Activated CD8-positive, alpha-beta T cell treated with anti-CD3 and anti-CD28 coated beads for 36 hours (primary cell): ENCODE results near the gene SASH1. TPM values are rescaled to one million over a fixed set of nuclear protein-coding genes. Genes with fewer than 3 reads are reported as not detected.
A peak's percentile ranks its signal among the peaks of the same experiment; 100 is the strongest.

ENCODE experiments used
- ATAC-seq: fragments of 200-7000 bp; cut with Tn5 transposase; one replicate; pipeline ENCODE4 v1.10.0; 2021; ENCODE audit warnings: mild to moderate bottlenecking, moderate library complexity
- CTCF ChIA-PET: fragments of 350-600 bp; sonication (Branson Sonifier 250); formaldehyde crosslinking; loops from one replicate; lab custom pipeline; 2021; ENCODE audit warnings: antibody characterized with exemption; lab: Charles Lee
- POLR2A ChIA-PET: fragments of 350-600 bp; sonication (Branson Sonifier 250); formaldehyde crosslinking; loops from one replicate; lab custom pipeline; 2021; ENCODE audit warnings: antibody characterized with exemption; lab: Charles Lee
- DNase-seq: peaks from one replicate; pipeline ENCODE4 v3.0.0-alpha.2; 2020
- H3K27ac Mint-ChIP-seq: one replicate; pipeline ENCODE4 v1.8.0; 2021; ENCODE audit warnings: mild to moderate bottlenecking, mixed read lengths
- H3K27me3 Mint-ChIP-seq: one replicate; pipeline ENCODE4 v1.8.0; 2021; ENCODE audit warnings: mixed read lengths
- H3K36me3 Mint-ChIP-seq: one replicate; pipeline ENCODE4 v1.8.0; 2021; ENCODE audit warnings: low read depth, mixed read lengths
- H3K4me1 Mint-ChIP-seq: one replicate; pipeline ENCODE4 v1.8.0; 2021; ENCODE audit warnings: low read depth, mixed read lengths
- H3K4me3 Mint-ChIP-seq: one replicate; pipeline ENCODE4 v1.8.0; 2021; ENCODE audit warnings: mild to moderate bottlenecking, moderate library complexity, mixed read lengths
- H3K9me3 Mint-ChIP-seq: one replicate; pipeline ENCODE4 v1.8.0; 2021; ENCODE audit warnings: mixed read lengths
- CTCF ChIP-seq: fragments of 200-600 bp; IDR thresholded peaks from one replicate; pipeline ENCODE4 v1.8.0; 2022; ENCODE audit warnings: antibody characterized with exemption, mild to moderate bottlenecking
- intact Hi-C: fragments of 100-400 bp; cut with micrococcal nuclease; formaldehyde crosslinking; loops from one replicate; pipeline ENCODE4 v1.10.0; 2022
- total RNA-seq, 2 experiments: library from RNA; stranded (reverse); gene quantifications; one replicate each; pipeline ENCODE4 v1.2.3, GENCODE V29; 2021

SASH1 gene
- total RNA-seq, 2 experiments from 2014 or later, result 0.04 to 0.05 TPM

GRCh38 chr6:148460876-148461646, 118.4 kb downstream of the SASH1 start:
- H3K4me3 Mint-ChIP-seq, result no peak overlapping the region
- ChIA-PET POLR2A (no interaction called here), CTCF (interaction anchor here (1.1 kb wide), 1 partner anchor 281 kb away, joined by 5 read pairs; no protein-coding TSS in a partner anchor)
- no peaks in the 10 kb centered on the region for H3K4me1 Mint-ChIP-seq
- intact Hi-C loops, result loop anchor here (5.0 kb wide), 1 partner anchor 274 kb away; no protein-coding TSS in a partner anchor
- no peaks in the 10 kb centered on the region for H3K36me3 Mint-ChIP-seq
- ATAC-seq (no peak), DNase-seq (no peak)
- TF ChIP-seq CTCF, result no peak
- peaks cover 4% of the 10 kb centered on the region for H3K27me3 Mint-ChIP-seq
- no peak overlapping the region for H3K27ac Mint-ChIP-seq
- no peaks in the 10 kb centered on the region for H3K9me3 Mint-ChIP-seq

DNA sequence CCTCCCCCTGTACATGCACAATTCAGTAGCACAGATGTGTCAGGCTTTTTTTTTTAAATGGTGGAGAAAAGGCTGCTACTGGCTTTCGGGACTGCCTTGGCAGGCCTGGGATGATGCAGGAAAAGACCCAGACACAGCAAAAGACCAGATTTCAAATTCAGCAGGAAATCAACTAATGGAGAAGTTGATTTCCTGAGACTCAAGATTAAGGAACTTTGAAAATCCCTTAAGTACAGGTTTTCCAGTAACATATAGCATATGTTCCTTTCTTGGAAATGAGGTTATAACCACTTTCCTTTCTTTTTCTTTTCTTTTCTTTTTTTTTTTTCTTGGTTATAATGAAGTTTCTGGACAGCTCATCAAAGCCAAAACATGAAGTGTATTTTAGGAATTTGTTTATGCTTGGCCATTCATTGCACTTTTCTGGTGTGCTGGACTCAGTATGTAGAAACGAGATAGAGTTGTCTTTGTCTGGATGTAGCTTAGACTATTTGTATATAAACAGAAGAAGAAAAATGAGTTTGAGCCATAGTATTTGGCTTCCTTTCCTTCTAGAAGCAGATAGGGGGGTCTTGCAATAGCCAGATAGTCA, 119.4 kb downstream of the SASH1 start:
- Mint-ChIP-seq H3K27ac (no peak overlapping the region), H3K4me1 (no peaks in the 10 kb centered on the region), H3K36me3 (no peaks in the 10 kb centered on the region), H3K9me3 (no peaks in the 10 kb centered on the region), H3K4me3 (no peak overlapping the region), H3K27me3 (peaks cover 4% of the 10 kb centered on the region)
- no peak for TF ChIP-seq CTCF
- ATAC-seq (no peak), DNase-seq (no peak)
- CTCF ChIA-PET, result no interaction called here
- POLR2A ChIA-PET, result no interaction called here
- intact Hi-C loops, result loop anchor here (5.0 kb wide), 1 partner anchor 275 kb away; no protein-coding TSS in a partner anchor

DNA sequence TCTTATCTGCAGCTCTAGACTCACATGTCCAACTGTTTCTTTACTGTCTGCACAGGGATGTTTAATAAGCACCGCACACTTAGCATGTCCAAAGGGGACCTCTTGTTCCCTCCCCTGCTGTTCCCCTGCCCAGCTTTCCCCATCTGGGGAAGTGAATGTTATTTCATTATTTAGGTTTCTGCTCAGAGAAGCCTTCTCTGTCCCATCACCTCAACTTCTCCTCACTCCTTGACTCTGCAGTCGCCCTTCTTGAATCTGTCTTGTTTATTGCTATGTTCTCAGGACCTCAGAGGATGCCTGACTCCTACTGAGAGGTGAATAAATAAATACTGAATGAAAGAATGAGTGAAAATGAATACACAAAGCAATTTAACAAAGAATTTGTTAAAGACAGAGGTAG, 121.0 kb downstream of the SASH1 start:
- Mint-ChIP-seq H3K9me3 (no peaks in the 10 kb centered on the region), H3K27me3 (peaks cover 6% of the 10 kb centered on the region), H3K27ac (no peak overlapping the region), H3K36me3 (no peaks in the 10 kb centered on the region), H3K4me3 (no peak overlapping the region), H3K4me1 (no peaks in the 10 kb centered on the region)
- no peak for TF ChIP-seq CTCF
- intact Hi-C loops, result loop anchor here (1.0 to 5.0 kb wide), 2 partner anchors 276 to 319 kb away; no protein-coding TSS in a partner anchor
- DNase-seq (no peak), ATAC-seq (no peak)
- ChIA-PET POLR2A (no interaction called here), CTCF (interaction anchor here (0.8 to 4.6 kb wide), 11 partner anchors 9 to 318 kb away, joined by 3 to 43 read pairs (median 4); no protein-coding TSS in a partner anchor)

DNA sequence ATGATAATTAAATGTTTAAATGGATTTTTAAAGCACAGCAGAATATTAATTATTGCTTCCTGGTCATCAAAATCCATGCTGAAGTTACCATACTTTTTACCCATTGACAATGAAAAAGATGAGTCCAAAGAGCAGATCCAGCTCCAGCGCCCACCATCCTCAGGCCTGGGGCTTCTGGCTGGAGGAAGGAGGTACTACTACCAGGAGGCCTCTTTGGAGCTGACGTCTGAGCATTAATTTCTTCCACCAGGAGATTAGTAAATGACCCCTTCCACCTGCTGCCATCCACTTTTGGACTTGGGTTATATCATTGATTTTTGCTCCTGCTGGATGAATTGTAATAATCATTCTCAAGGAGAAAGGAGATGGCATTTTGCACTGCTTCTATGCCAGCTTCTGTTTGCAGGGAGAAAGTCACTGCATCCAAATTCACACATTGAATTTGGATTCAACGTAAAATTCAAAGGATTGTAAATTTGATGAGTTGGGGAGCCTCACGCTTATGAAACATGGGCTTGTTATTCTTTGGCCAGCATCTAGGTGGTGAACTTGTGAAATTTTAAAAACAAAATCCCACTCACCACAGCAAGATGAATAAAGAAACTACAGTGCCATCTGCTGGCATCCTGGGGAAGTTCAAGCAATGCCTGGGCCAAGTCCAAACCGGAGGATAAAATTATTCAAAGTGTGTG, 121.8 kb downstream of the SASH1 start:
- Mint-ChIP-seq H3K9me3 (no peaks in the 10 kb centered on the region), H3K4me1 (no peaks in the 10 kb centered on the region), H3K27me3 (peaks cover 8% of the 10 kb centered on the region), H3K36me3 (no peaks in the 10 kb centered on the region), H3K27ac (no peak overlapping the region), H3K4me3 (no peak overlapping the region)
- peak; percentile 69 for DNase-seq
- intact Hi-C loops, result loop anchor here (1.0 to 5.0 kb wide), 2 partner anchors 277 to 320 kb away; no protein-coding TSS in a partner anchor
- ChIA-PET POLR2A (no interaction called here), CTCF (interaction anchor here (0.6 to 4.6 kb wide), 13 partner anchors 10 to 319 kb away, joined by 3 to 43 read pairs (median 3); no protein-coding TSS in a partner anchor)
- peak; percentile 67 for ATAC-seq
- TF ChIP-seq CTCF, result peak; percentile 93
